Activated CD8-positive, alpha-beta memory T cell treated with anti-CD3 and anti-CD28 coated beads for 4 hours (primary cell): Measurements from ENCODE around the gene FHAD1.
"Not testable (repeated sequence)": the region's sequence is repeated elsewhere in the genome, so short reads cannot be mapped to it uniquely, and the experiment has no call there.

ENCODE experiments used
- DNase-seq, 2 donors: peaks; one replicate each; pipeline ENCODE4 v3.0.0-alpha.2; 2020; ENCODE audit warnings: low read depth in 2 of 2

FHAD1 gene

GRCh38 chr1:15276691-15277446, 29.8 kb downstream of the FHAD1 start:
- no peak for DNase-seq

- no peak for DNase-seq
These were observed 30.4 kb downstream of the FHAD1 start for GRCh38 chr1:15277447-15277838.

GRCh38 chr1:15277933-15278332, 30.9 kb downstream of the FHAD1 start:
- no peak for DNase-seq

- DNase-seq, result no peak
These were observed 32.7 kb downstream of the FHAD1 start for GRCh38 chr1:15279576-15280230.

- no peak for DNase-seq
These were observed 33.4 kb downstream of the FHAD1 start for GRCh38 chr1:15280416-15280815.

- no peak for DNase-seq
These were observed 35.0 kb downstream of the FHAD1 start for GRCh38 chr1:15282038-15282437.

- DNase-seq, result no peak
These were observed 35.9 kb downstream of the FHAD1 start for GRCh38 chr1:15282810-15283474.

GRCh38 chr1:15283526-15283925, 36.5 kb downstream of the FHAD1 start:
- DNase-seq, result no peak

GRCh38 chr1:15286452-15286851, 39.4 kb downstream of the FHAD1 start:
- no peak for DNase-seq

- no peak for DNase-seq
These were observed 40.3 kb downstream of the FHAD1 start for GRCh38 chr1:15287035-15287979.

GRCh38 chr1:15288173-15288926, 41.3 kb downstream of the FHAD1 start:
- DNase-seq, result no peak

GRCh38 chr1:15289251-15289651, 42.2 kb downstream of the FHAD1 start:
- no peak for DNase-seq

GRCh38 chr1:15290382-15290781, 43.4 kb downstream of the FHAD1 start:
- no peak for DNase-seq

GRCh38 chr1:15295696-15296095, 48.7 kb downstream of the FHAD1 start:
- no peak for DNase-seq

GRCh38 chr1:15296585-15297321, 49.7 kb downstream of the FHAD1 start:
- no peak for DNase-seq

GRCh38 chr1:15297975-15298374, 51.0 kb downstream of the FHAD1 start:
- not testable (repeated sequence) for DNase-seq

- DNase-seq, result no peak
These were observed 52.2 kb downstream of the FHAD1 start for GRCh38 chr1:15299179-15299578.

- DNase-seq, result no peak
These were observed 52.8 kb downstream of the FHAD1 start for GRCh38 chr1:15299806-15300205.

- no peak for DNase-seq
These were observed 56.9 kb downstream of the FHAD1 start for GRCh38 chr1:15303935-15304334.

- DNase-seq, result peak; percentile 38 to 55
These were observed 57.9 kb downstream of the FHAD1 start for GRCh38 chr1:15304708-15305467.
